Pancreas (tissue), 10 donors: ENCODE measurements around the gene RBM4. TPM values are rescaled to one million over a fixed set of nuclear protein-coding genes. Genes with fewer than 3 reads are reported as not detected.

Experiments used
- ATAC-seq, 4 donors: fragments of 200-7000 bp; cut with Tn5 transposase; one replicate each; pipeline versions ENCODE4 v1.8.0 to v1.9.1; 2020; ENCODE audit warnings: mild to moderate bottlenecking in 4 of 4, moderate library complexity in 4 of 4
- DNase-seq, 6 donors: peaks; one replicate each; pipeline ENCODE4 v3.0.0-alpha.2; 2020
- FAIRE-seq: peaks from 2 replicates; lab custom pipeline; 2012; peaks lifted over from hg19 to GRCh38; lab: Jason Lieb, UNC
- H3K27ac ChIP-seq, 4 donors: fragments of 200-600 bp; sonication (generic); 1 replicate in 3 of 4; 2 replicates in 1 of 4; pipeline versions ENCODE4 v1.5.0 to v1.8.0; 2020
- H3K27me3 ChIP-seq, 4 donors: fragments of 200-600 bp; one replicate each; pipeline ENCODE4 v1.8.0; 2021
- H3K36me3 ChIP-seq, 3 donors: fragments of 200-600 bp; sonication (generic) in 1 of 3; one replicate each; pipeline versions ENCODE4 v1.5.0 to v1.8.0; 2020 to 2021
- H3K4me1 ChIP-seq, 3 donors: fragments of 200-600 bp; one replicate each; pipeline ENCODE4 v1.8.0; 2021
- H3K4me3 ChIP-seq, 4 donors: fragments of 200-600 bp; sonication (generic) in 2 of 4; one replicate each; pipeline versions ENCODE4 v1.5.0 to v1.8.0; 2020 to 2021
- H3K9me3 ChIP-seq, 4 donors: fragments of 200-600 bp; one replicate each; pipeline ENCODE4 v1.8.0; 2021
- CTCF ChIP-seq, 4 donors: fragments of 200-600 bp; sonication (generic) in 3 of 4; IDR thresholded peaks; one replicate each; pipeline versions ENCODE4 v1.5.0 to v1.8.0; 2021; ENCODE audit warnings: antibody characterized with exemption in 4 of 4
- WGBS, 2 donors: extraction: QIAGEN DNeasy Blood & Tissue Kit; methylation state at CpG; one replicate each; pipeline ENCODE4 v1.1.7; 2013; 5-methylcytosine and 5-hydroxymethylcytosine counted together
- intact Hi-C, 3 donors: fragments of 100-400 bp; cut with DNase I; formaldehyde crosslinking; loops; one replicate each; pipeline versions ENCODE4 v1.11.1 to v1.14.2; 2022
- polyA plus RNA-seq, 2 donors: library from polyadenylated mRNA; stranded (reverse); fragments of 200-250 nt; gene quantifications; one replicate each; pipeline ENCODE4 v1.2.3, GENCODE V29; 2013
- total RNA-seq, 6 donors: library from RNA; stranded (reverse); fragmentation: NEBNext Ultra II Directional in 4 of 6; extraction: Animal tissue kit (Norgen Biotek cat#: 25700) in 4 of 6; gene quantifications; one replicate each; pipeline versions ENCODE4 v1.2.1 to v1.2.4, GENCODE V29; 2021 to 2023
- donor health status: healthy with polysubstance abuse.
- donor health status: DM: no; HTN: no; CAD: no; lungs with moderate emphysema.
- donor health status: DM: no; HTN: no; CAD: no.
- donor health status: control.
- donor health status: control.
- donor health status: Bipolar disorder and iron deficiency.
- donor health status: DM: yes; HTN: yes; CAD: no.
- donor health status: DM: no; HTN: no; CAD: no.
- donor health status: DM: no; HTN: no; CAD: no.
- donor health status: DM: yes; HTN: yes; CAD: no.

Gene RBM4
- total and polyA plus RNA-seq, 8 donors, result 47.5 to 84.2 (median 65.1) TPM

GRCh38 chr11:66663741-66664296, 25.3 kb downstream of the RBM4 start:
- intact Hi-C loops, result no loop called here
- Histone ChIP-seq H3K36me3 (peaks cover 0 to 24% (median 19%) of the 10 kb centered on the region in 3 donors), H3K27me3 (no peaks in the 10 kb centered on the region), H3K9me3 (no peaks in the 10 kb centered on the region), H3K27ac (no peak overlapping the region), H3K4me1 (no peaks in the 10 kb centered on the region), H3K4me3 (no peak overlapping the region)
- no peak for DNase-seq
- TF ChIP-seq CTCF (IDR thresholded peaks at IDR 0.05), result no peak
- no peak for FAIRE-seq
- 89 to 94% methylated on average over 1 of the region's 1 CpG for WGBS, 2 donors
- no peak for ATAC-seq

- Histone ChIP-seq H3K9me3 (no peaks in the 10 kb centered on the region), H3K4me3 (no peak overlapping the region), H3K4me1 (no peaks in the 10 kb centered on the region), H3K27me3 (no peaks in the 10 kb centered on the region), H3K36me3 (peaks cover 0 to 27% (median 19%) of the 10 kb centered on the region in 3 donors), H3K27ac (no peak overlapping the region)
- no peak for TF ChIP-seq CTCF (IDR thresholded peaks at IDR 0.05)
- ATAC-seq (no peak), DNase-seq (no peak), FAIRE-seq (no peak)
- intact Hi-C loops, result no loop called here
- WGBS, 2 donors, result 86 to 91% methylated on average over 11 of the region's 11 CpGs
These were observed 26.9 kb downstream of the RBM4 start for GRCh38 chr11:66665369-66665768.

GRCh38 chr11:66670816-66671215, 32.3 kb downstream of the RBM4 start:
- Histone ChIP-seq H3K9me3 (no peaks in the 10 kb centered on the region), H3K27me3 (no peaks in the 10 kb centered on the region), H3K27ac (no peak overlapping the region), H3K36me3 (peaks cover 0 to 13% (median 10%) of the 10 kb centered on the region in 3 donors), H3K4me3 (no peak overlapping the region), H3K4me1 (peaks cover 4 to 14% (median 12%) of the 10 kb centered on the region in 3 donors)
- TF ChIP-seq CTCF (IDR thresholded peaks at IDR 0.05), result no peak
- intact Hi-C loops, result no loop called here
- WGBS, 2 donors, result 79% methylated on average over 5 of the region's 5 CpGs
- no peak for ATAC-seq
- DNase-seq, result no peak
- no peak for FAIRE-seq

- ATAC-seq, result no peak
- TF ChIP-seq CTCF (IDR thresholded peaks at IDR 0.05), result no peak
- no peak overlapping the region for H3K4me3 ChIP-seq
- no peaks in the 10 kb centered on the region for H3K27me3 ChIP-seq
- intact Hi-C loops, result no loop called here
- no peak overlapping the region for H3K27ac ChIP-seq
- no peak for DNase-seq
- H3K9me3 ChIP-seq, result no peaks in the 10 kb centered on the region
- no peaks in the 10 kb centered on the region for H3K36me3 ChIP-seq
- FAIRE-seq, result no peak
- H3K4me1 ChIP-seq, result peaks cover 4 to 22% (median 16%) of the 10 kb centered on the region in 3 donors
- WGBS, 2 donors, result 55 to 60% methylated on average over 2 of the region's 2 CpGs
These were observed 36.6 kb downstream of the RBM4 start for GRCh38 chr11:66674964-66675602.
